ENCODE data around the gene BUB1. TPM values are rescaled to one million over a fixed set of nuclear protein-coding genes. Genes with fewer than 3 reads are reported as not detected.
A peak's percentile ranks its signal among the peaks of the same experiment; 100 is the strongest.
"Not testable (repeated sequence)": the region's sequence is repeated elsewhere in the genome, so short reads cannot be mapped to it uniquely, and the experiment has no call there.

BUB1 gene
- total RNA-seq, 1 donor from 2014 or later = 12.5 TPM

DNA sequence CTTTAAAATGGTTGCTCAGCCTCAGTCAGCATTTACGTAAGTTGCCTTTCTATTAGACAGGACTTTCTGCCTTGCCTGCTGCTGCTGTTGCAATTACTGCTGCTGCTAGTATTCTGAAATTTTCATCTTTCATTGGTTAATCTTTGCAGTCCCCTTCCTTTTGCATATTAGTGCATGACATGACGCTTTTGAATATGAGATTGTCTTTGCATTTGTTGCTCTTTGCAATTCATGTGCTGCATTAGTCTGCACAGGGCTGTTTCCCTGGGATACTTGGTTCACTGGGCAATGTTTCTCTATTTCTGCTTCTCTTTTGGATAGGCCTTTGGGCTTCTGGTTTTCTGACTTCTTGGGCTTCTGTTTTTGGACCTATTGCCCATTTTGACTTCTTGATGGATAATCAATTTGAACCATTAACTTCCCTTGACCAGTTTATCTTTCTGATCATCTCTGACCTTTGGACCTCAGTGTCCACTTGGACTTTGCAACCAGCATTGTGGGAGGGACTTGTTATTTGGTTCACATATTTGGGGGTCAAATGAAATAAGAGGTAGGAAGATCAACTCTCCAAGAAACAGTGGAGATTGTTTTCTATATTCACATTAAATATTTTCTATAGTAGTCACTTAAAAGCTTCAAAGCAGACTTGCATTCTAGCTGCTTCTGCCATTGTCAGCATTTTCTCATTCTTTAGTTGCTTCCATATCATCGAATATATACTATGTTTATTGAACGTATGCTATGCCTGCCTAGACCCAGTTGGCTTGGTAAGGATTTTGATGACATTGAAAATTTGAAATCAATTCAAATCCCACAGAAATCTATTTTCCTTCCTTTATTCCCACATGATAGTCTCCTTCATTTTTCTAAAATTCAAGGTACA lies 12.5 kb upstream of the BUB1 start:
- no peak for DNase-seq (ENCODE audit: low spot score)
- Mint-ChIP-seq H3K27ac (ENCODE audit: unreplicated experiment) (no peak overlapping the region), H3K4me3 (ENCODE audit: unreplicated experiment) (no peak overlapping the region), H3K36me3 (ENCODE audit: low read depth, unreplicated experiment) (peaks cover 8% of the 10 kb centered on the region), H3K4me1 (ENCODE audit: unreplicated experiment) (peaks cover 16% of the 10 kb centered on the region), H3K9me3 (ENCODE audit: unreplicated experiment) (no peaks in the 10 kb centered on the region), H3K27me3 (ENCODE audit: unreplicated experiment) (peaks cover under 1% of the 10 kb centered on the region)
- TF ChIP-seq, protein P1, sequence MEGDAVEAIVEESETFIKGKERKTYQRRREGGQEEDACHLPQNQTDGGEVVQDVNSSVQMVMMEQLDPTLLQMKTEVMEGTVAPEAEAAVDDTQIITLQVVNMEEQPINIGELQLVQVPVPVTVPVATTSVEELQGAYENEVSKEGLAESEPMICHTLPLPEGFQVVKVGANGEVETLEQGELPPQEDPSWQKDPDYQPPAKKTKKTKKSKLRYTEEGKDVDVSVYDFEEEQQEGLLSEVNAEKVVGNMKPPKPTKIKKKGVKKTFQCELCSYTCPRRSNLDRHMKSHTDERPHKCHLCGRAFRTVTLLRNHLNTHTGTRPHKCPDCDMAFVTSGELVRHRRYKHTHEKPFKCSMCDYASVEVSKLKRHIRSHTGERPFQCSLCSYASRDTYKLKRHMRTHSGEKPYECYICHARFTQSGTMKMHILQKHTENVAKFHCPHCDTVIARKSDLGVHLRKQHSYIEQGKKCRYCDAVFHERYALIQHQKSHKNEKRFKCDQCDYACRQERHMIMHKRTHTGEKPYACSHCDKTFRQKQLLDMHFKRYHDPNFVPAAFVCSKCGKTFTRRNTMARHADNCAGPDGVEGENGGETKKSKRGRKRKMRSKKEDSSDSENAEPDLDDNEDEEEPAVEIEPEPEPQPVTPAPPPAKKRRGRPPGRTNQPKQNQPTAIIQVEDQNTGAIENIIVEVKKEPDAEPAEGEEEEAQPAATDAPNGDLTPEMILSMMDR (IDR thresholded peaks at IDR 0.05; ENCODE audit: unreplicated experiment) = no peak

DNA sequence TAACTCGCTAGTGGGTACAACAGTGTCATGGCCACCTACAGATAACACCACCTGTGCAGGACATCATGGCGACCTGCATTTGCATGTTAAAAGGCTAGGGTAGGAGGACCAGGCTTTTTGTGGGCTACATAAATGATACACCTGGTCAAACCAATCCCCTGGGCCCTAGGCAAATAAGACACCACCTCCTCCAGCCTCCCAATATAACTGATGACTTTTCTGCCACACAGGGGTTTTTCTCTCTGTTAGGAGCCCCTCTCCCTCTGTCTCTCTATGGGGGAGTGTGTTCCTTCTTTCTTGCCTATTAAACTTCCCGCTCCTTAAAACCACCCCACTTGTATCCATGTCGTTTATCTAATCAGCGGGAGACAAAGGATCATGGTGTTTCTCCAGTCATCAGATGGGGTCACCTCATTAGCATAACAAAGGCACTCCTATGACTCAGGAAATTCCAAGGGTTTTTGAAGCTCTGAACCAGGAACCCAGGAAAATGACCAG lies 10.8 kb upstream of the BUB1 start:
- peak overlapping the region; percentile 34 for H3K27ac Mint-ChIP-seq (ENCODE audit: unreplicated experiment)
- peaks cover 4% of the 10 kb centered on the region for H3K36me3 Mint-ChIP-seq (ENCODE audit: low read depth, unreplicated experiment)
- peaks cover 2% of the 10 kb centered on the region for H3K4me1 Mint-ChIP-seq (ENCODE audit: unreplicated experiment)
- H3K4me3 Mint-ChIP-seq (ENCODE audit: unreplicated experiment) = no peak overlapping the region
- TF ChIP-seq, protein P1 (IDR thresholded peaks at IDR 0.05; ENCODE audit: unreplicated experiment) = no peak
- no peaks in the 10 kb centered on the region for H3K9me3 Mint-ChIP-seq (ENCODE audit: unreplicated experiment)
- H3K27me3 Mint-ChIP-seq (ENCODE audit: unreplicated experiment) = peaks cover 1% of the 10 kb centered on the region
- DNase-seq (ENCODE audit: low spot score) = no peak

DNA sequence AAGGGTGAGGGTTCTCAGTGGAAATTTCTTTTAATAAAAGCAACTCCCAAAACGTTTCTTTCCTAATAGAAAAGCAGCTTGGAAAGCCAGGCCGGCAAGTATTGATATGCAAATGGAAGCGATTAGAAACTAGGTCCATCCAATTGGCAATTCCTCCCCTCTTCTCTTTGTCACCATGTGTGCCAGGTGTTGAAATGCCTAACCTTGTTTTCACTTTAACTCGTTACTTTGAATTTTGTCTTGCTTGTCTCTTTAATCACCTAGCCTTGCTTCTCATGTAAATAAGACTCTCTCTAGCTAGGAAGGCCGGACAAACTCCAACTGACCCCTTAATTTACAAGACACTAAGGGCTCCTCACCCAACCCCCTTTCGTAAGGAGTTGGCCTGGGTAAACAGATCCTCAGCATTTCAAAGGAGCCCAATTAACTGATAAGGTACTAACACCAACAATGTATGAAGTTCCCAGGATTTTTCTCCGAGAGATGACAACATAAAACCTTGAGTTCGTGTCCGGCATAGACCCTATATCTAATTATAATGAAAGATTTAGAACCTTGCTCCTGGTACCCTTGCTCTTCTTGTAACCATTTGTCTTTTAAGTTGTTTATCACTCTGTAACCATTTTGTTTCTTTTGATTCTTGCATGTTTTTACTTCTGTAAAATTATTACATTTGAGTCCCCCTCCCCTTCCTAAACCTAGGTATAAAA lies 10.1 kb upstream of the BUB1 start:
- not testable (repeated sequence) for H3K4me3 Mint-ChIP-seq (ENCODE audit: unreplicated experiment); H3K36me3 Mint-ChIP-seq (ENCODE audit: low read depth, unreplicated experiment); H3K4me1 Mint-ChIP-seq (ENCODE audit: unreplicated experiment); H3K9me3 Mint-ChIP-seq (ENCODE audit: unreplicated experiment); H3K27ac Mint-ChIP-seq (ENCODE audit: unreplicated experiment); DNase-seq (ENCODE audit: low spot score); H3K27me3 Mint-ChIP-seq (ENCODE audit: unreplicated experiment)

DNA sequence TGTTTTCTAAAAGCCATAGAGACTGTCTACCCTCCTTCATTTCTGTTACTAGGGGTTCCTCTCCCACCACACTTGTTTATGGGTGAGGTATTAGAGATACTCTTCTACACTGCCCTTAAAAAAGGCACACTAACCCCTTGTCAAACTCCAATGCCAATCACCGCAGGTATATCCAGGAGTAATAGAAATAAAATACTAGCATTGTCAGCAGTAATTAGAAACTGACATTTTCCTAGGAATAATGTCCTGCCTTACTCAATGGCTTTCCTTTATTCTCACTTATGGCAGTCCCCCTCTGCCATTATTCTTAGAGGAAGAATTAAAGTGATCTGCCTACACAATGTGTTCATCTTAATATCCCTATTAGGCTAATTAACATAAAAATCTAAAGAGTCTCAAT lies 5.0 kb upstream of the BUB1 start:
- TF ChIP-seq, protein P1 (IDR thresholded peaks at IDR 0.05; ENCODE audit: unreplicated experiment) = no peak
- no peaks in the 10 kb centered on the region for H3K36me3 Mint-ChIP-seq (ENCODE audit: low read depth, unreplicated experiment)
- no peak for DNase-seq (ENCODE audit: low spot score)
- H3K4me1 Mint-ChIP-seq (ENCODE audit: unreplicated experiment) = peaks cover 7% of the 10 kb centered on the region
- no peak overlapping the region for H3K4me3 Mint-ChIP-seq (ENCODE audit: unreplicated experiment)
- peaks cover 4% of the 10 kb centered on the region for H3K27me3 Mint-ChIP-seq (ENCODE audit: unreplicated experiment)
- H3K9me3 Mint-ChIP-seq (ENCODE audit: unreplicated experiment) = no peaks in the 10 kb centered on the region
- H3K27ac Mint-ChIP-seq (ENCODE audit: unreplicated experiment) = no peak overlapping the region

DNA sequence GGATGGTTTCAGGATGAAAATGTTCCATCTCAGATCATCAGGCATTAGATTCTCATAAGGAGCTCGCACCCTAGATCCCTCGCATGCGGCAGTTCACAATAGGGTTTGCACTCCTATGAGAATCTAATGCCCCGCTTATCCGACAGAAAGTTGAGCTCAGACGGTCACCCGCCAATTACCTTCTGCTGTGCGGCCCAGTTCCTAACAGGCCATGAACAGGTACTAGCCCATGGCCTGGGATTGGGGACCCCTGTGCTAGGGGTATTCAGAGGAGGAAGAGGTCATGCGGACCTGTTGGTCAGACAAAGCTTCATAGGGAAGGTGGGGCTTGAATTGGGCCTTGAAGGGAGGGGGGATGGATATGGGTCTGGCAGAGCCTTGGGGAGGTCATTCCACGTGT lies 4.4 kb upstream of the BUB1 start:
- Mint-ChIP-seq H3K36me3 (ENCODE audit: low read depth, unreplicated experiment) (no peaks in the 10 kb centered on the region), H3K9me3 (ENCODE audit: unreplicated experiment) (no peaks in the 10 kb centered on the region), H3K4me3 (ENCODE audit: unreplicated experiment) (no peak overlapping the region), H3K27me3 (ENCODE audit: unreplicated experiment) (peaks cover 4% of the 10 kb centered on the region), H3K27ac (ENCODE audit: unreplicated experiment) (no peak overlapping the region), H3K4me1 (ENCODE audit: unreplicated experiment) (peaks cover 7% of the 10 kb centered on the region)
- TF ChIP-seq, protein P1 (IDR thresholded peaks at IDR 0.05; ENCODE audit: unreplicated experiment) = no peak
- no peak for DNase-seq (ENCODE audit: low spot score)
